SU-DHL-6 (cell line): ENCODE measurements around the gene ATG9B.

ENCODE experiments used
- H2AFZ ChIP-seq: fragments of 200-600 bp; sonication (generic); 2 replicates; pipeline ENCODE4 v1.6.1; 2014; ENCODE audit warnings: low read depth, mild to moderate bottlenecking, moderate library complexity, mixed read lengths, antibody characterized with exemption, low read length; ENCODE audit not compliant: severe bottlenecking
- H3F3A ChIP-seq: fragments of 200-600 bp; shearing (Covaris generic); 2 replicates; pipeline ENCODE4 v1.6.0; 2016; ENCODE audit warnings: antibody characterized with exemption, mild to moderate bottlenecking; ENCODE audit not compliant: insufficient read depth
- H3K27ac ChIP-seq: fragments of 200-600 bp; sonication (generic); 2 replicates; pipeline ENCODE4 v1.5.1; 2016; ENCODE audit warnings: low read depth, mild to moderate bottlenecking, low read length, moderate library complexity, mixed read lengths
- H3K27me3 ChIP-seq: fragments of 200-600 bp; sonication (generic), shearing (Covaris generic); 2 replicates; pipeline ENCODE4 v1.6.0; 2014; ENCODE audit warnings: mild to moderate bottlenecking, low read length
- H3K36me3 ChIP-seq: fragments of 200-600 bp; sonication (generic); 2 replicates; pipeline ENCODE4 v1.6.1; 2014; ENCODE audit warnings: mild to moderate bottlenecking, low read length, mixed read lengths
- H3K4me2 ChIP-seq: fragments of 300-600, 200-600 bp; shearing (Covaris generic), sonication (generic); 2 replicates; pipeline ENCODE4 v1.6.0; 2014; ENCODE audit warnings: low read length, low read depth, mild to moderate bottlenecking; ENCODE audit not compliant: poor library complexity, severe bottlenecking
- H3K4me3 ChIP-seq: fragments of 200-600 bp; sonication (generic); 2 replicates; pipeline ENCODE4 v1.5.1; 2014; ENCODE audit warnings: antibody characterized with exemption, low read length, mild to moderate bottlenecking, mixed read lengths; ENCODE audit not compliant: insufficient read depth, poor library complexity, severe bottlenecking
- H3K79me2 ChIP-seq: fragments of 200-600 bp; sonication (generic); 2 replicates; pipeline ENCODE4 v1.6.1; 2014; ENCODE audit warnings: mild to moderate bottlenecking, low read length, moderate library complexity; ENCODE audit not compliant: insufficient read depth
- H3K9ac ChIP-seq: fragments of 200-600 bp; sonication (generic); 2 replicates; pipeline ENCODE4 v1.7.0; 2014; ENCODE audit warnings: mild to moderate bottlenecking, low read length
- H3K9me2 ChIP-seq: fragments of 200-600 bp; sonication (generic); replicated peaks from 2 replicates; pipeline ENCODE4 v1.6.1; 2014; ENCODE audit warnings: low read length; ENCODE audit not compliant: insufficient read depth
- H3K9me3 ChIP-seq: fragments of 200-600 bp; sonication (generic); 2 replicates; pipeline ENCODE4 v1.6.1; 2014; ENCODE audit warnings: low read length, mixed read lengths; ENCODE audit not compliant: insufficient read depth
- H4K20me1 ChIP-seq: fragments of 200-600 bp; sonication (generic); 2 replicates; pipeline ENCODE4 v1.6.1; 2014; ENCODE audit warnings: low read depth, mild to moderate bottlenecking, antibody characterized with exemption, low read length, moderate library complexity, mixed read lengths
- EZH2phosphoT487 ChIP-seq: fragments of 200-600 bp; sonication (generic), shearing (Covaris generic); conservative IDR thresholded peaks from 2 replicates; pipeline ENCODE4 v1.6.1; 2018; ENCODE audit warnings: mild to moderate bottlenecking, antibody characterized with exemption, low read length, moderate library complexity, mixed read lengths
- TF ChIP-seq, protein P1 (sequence below): fragments of 200-600 bp; sonication (generic); IDR thresholded peaks from one replicate; pipeline ENCODE4 v1.5.1; 2017; ENCODE audit warnings: antibody characterized with exemption, mild to moderate bottlenecking, low read length, moderate library complexity; ENCODE audit not compliant: insufficient read depth, poor library complexity, severe bottlenecking

The ATG9B gene, protein sequence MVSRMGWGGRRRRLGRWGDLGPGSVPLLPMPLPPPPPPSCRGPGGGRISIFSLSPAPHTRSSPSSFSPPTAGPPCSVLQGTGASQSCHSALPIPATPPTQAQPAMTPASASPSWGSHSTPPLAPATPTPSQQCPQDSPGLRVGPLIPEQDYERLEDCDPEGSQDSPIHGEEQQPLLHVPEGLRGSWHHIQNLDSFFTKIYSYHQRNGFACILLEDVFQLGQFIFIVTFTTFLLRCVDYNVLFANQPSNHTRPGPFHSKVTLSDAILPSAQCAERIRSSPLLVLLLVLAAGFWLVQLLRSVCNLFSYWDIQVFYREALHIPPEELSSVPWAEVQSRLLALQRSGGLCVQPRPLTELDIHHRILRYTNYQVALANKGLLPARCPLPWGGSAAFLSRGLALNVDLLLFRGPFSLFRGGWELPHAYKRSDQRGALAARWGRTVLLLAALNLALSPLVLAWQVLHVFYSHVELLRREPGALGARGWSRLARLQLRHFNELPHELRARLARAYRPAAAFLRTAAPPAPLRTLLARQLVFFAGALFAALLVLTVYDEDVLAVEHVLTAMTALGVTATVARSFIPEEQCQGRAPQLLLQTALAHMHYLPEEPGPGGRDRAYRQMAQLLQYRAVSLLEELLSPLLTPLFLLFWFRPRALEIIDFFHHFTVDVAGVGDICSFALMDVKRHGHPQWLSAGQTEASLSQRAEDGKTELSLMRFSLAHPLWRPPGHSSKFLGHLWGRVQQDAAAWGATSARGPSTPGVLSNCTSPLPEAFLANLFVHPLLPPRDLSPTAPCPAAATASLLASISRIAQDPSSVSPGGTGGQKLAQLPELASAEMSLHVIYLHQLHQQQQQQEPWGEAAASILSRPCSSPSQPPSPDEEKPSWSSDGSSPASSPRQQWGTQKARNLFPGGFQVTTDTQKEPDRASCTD

DNA sequence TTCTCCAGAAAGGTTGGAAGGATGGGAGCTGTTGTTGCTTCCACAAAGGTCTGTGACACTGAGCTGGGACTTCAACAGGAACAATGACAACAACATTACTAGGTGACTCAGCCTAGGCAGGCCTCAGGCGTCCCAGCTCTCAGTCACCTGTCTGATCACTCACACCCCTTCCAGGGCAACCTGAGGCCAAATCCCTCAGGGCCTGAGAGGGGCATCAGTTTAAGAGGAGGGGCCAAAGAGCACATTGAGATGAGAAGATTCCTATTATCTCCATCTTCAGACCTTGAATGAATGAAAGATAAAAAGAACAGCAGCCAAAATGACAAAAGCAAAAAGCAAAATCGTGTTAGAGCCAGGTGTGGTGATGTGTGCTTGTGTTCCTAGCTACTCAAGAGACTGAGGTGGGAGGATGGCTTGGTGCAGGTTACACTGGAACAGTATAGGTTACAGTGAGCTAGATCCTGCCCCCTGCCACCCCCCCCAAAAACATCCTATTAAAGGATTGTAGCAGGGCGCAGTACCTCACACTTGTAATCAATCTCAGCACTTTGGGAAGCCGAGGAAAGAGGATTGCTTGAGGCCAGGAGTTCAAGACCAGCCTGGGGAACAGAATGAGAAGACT lies at the start of gene ATG9B:
Gene ATG9B (minus strand): TSS at position 60 of the 622 bp plus-strand sequence. CDS start 71 bp downstream, outside the sequence.
- Histone ChIP-seq H3K27ac (no peak within 1 kb of the TSS), H3K4me3 (no peak within 1 kb of the TSS), H3K9me2 (no peaks in the 10 kb centered on the region), H4K20me1 (no peaks in the 10 kb centered on the region), H3K36me3 (no peaks in the 10 kb centered on the region), H3F3A (no peaks in the 10 kb centered on the region), H3K9ac (no peak within 1 kb of the TSS), H2AFZ (no peak within 1 kb of the TSS), H3K27me3 (no peaks in the 10 kb centered on the region), H3K79me2 (peaks cover 7% of the 10 kb centered on the region; the same call in 1 of the 2 replicates), H3K9me3 (no peaks in the 10 kb centered on the region), H3K4me2 (no peak within 1 kb of the TSS)
- TF ChIP-seq, protein P1, sequence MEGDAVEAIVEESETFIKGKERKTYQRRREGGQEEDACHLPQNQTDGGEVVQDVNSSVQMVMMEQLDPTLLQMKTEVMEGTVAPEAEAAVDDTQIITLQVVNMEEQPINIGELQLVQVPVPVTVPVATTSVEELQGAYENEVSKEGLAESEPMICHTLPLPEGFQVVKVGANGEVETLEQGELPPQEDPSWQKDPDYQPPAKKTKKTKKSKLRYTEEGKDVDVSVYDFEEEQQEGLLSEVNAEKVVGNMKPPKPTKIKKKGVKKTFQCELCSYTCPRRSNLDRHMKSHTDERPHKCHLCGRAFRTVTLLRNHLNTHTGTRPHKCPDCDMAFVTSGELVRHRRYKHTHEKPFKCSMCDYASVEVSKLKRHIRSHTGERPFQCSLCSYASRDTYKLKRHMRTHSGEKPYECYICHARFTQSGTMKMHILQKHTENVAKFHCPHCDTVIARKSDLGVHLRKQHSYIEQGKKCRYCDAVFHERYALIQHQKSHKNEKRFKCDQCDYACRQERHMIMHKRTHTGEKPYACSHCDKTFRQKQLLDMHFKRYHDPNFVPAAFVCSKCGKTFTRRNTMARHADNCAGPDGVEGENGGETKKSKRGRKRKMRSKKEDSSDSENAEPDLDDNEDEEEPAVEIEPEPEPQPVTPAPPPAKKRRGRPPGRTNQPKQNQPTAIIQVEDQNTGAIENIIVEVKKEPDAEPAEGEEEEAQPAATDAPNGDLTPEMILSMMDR, result no peak
- no peak for TF ChIP-seq EZH2phosphoT487

DNA sequence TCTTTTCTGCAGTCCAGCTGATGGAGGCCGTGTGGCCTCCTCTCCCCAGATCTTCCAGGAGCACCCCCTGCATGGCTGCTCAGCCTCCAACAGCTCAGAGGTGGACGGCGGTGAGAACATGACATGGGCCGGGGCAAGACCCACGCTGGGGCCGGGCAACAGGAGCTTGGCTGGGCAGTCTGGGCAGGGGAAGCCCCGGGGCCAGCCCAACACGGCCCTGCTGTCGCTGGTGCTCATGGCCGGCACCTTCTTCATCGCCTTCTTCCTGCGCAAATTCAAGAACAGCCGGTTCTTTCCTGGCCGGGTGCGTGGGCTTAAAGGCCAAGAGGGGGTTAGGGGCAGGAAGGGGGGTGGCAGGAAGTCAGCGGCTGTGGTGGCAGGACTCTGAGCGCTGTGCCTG lies 49.7 kb upstream of the ATG9B start:
- Histone ChIP-seq H3K27ac (no peak overlapping the region), H3K36me3 (no peaks in the 10 kb centered on the region), H3K27me3 (no peaks in the 10 kb centered on the region), H3K4me3 (no peak overlapping the region), H3K4me2 (no peak overlapping the region), H3K9ac (no peak overlapping the region), H3K9me2 (no peaks in the 10 kb centered on the region), H2AFZ (no peak overlapping the region), H3K79me2 (peaks cover under 1% of the 10 kb centered on the region; the same call in 1 of the 2 replicates), H3F3A (peaks cover 10% of the 10 kb centered on the region; the same call in 1 of the 2 replicates), H3K9me3 (no peaks in the 10 kb centered on the region), H4K20me1 (no peaks in the 10 kb centered on the region)
- TF ChIP-seq, protein P1, result no peak
- TF ChIP-seq EZH2phosphoT487, result no peak

DNA sequence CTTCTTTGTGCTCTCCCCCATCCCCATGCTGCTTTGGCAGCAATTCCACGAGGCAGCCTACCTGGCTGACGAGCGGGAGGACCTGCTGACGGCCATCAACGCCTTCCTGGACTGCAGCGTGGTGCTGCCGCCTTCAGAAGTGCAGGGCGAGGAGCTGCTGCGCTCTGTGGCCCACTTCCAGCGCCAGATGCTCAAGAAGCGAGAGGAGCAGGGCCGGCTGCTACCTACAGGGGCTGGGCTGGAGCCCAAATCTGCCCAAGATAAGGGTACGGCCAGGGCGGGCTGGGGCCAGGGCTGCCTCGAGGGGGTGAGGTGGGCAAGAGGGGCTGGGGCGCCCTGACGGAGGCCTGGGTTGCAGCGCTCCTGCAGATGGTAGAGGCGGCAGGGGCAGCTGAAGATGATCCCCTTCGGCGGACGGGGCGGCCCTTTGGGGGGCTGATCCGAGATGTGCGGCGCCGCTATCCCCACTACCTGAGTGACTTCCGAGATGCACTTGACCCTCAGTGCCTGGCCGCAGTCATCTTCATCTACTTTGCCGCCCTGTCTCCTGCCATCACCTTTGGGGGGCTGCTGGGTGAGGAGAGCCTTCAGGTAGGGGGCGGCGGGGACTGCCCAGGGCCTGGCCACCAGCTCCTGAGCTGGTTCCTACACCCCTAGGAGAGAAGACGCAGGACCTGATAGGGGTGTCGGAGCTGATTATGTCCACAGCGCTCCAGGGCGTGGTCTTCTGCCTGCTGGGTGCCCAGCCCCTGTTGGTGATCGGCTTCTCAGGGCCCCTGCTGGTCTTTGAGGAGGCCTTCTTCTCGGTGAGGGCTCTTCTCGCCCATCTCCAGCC lies 47.0 kb upstream of the ATG9B start:
- Histone ChIP-seq H3K9me3 (no peaks in the 10 kb centered on the region), H3K79me2 (no peaks in the 10 kb centered on the region), H3K36me3 (no peaks in the 10 kb centered on the region), H3K27me3 (no peaks in the 10 kb centered on the region), H4K20me1 (no peaks in the 10 kb centered on the region), H3K4me2 (no peak overlapping the region), H3F3A (no peaks in the 10 kb centered on the region), H3K9me2 (no peaks in the 10 kb centered on the region), H3K27ac (no peak overlapping the region), H2AFZ (no peak overlapping the region), H3K9ac (no peak overlapping the region), H3K4me3 (no peak overlapping the region)
- TF ChIP-seq, protein P1, result no peak
- no peak for TF ChIP-seq EZH2phosphoT487
